Activated CD4-positive, CD25-positive, alpha-beta regulatory T cell (primary cell): ENCODE data around the gene PDZD7.

Experiments
- DNase-seq, 4 experiments: peaks; one replicate each; lab custom pipeline; 2025; lab: John Stamatoyannopoulos, UW

PDZD7 gene

GRCh38 chr10:101001659-101002035, 29.3 kb downstream of the PDZD7 start:
- DNase-seq, result no peak

DNA sequence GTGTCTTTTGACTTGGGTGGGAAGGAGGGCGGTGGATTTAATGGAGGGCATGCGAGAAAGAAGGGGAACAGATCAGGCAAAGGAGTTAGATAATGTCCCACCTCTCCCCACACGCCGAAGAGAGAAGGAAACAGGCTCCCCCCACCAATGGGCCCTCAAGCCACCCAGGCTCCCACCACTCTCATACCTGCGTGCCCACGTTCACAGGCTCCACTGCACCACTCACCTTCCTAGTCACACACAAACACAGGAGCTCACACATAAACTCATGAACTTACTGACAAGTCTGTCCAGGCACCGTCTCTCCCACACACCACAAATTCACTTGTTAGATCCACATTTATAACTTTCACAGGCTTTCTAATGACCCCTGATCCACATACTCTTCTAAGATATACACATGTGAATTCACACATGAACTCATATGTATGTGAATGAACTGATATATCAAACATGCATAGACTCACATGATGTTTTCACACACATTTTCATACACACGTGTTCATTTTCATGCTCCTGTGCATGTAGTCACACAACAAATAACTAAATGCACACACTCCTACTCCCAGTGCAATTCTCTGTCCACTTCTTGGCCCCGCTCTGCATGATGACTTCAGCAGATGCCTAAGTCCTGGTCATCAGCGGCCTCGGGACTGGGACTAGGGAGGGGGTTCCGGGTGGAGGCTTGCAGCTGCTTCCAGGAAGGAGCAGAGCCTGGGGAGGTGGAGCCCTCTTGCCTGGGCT, 29.8 kb downstream of the PDZD7 start:
- DNase-seq, result no peak

DNA sequence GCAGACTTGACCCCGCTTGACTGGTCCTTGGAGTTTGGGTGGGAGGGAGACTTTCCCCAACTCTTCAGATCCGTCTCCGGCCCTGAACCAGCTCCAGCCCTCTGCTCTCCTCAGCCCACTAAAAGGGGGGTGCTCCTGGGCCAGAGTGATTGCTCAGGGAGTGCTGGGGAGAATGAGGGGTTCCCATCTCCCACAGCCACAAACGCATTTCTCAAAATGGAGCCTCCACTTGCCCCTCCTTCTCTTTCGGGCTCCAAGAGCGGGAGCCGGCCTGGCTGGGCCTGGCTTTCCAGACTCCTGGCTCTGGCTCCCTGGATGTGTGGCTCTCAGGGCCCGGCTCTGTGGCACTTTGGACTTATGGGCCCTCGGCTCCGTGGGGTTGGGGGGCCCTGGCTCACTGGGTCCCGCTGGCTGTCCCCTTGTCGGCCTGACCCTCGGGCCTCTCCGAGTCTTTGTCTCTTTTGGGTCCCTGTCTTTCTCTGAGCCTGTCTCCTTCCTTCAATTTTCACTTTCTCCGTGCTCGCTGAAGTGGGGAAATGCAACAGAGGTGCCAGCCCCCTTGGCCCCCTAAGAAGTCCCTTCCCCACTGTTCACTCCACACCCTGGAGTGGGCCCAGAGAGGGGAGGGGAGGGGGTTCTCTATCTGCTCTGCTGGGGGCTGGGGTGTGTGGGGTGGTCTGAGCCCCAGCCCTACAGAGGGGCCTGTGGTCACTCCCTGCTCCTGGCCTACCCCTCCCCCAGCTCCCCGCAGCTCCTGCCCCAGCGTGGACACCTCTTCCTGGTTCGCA, 30.6 kb downstream of the PDZD7 start:
- no peak for DNase-seq

GRCh38 chr10:100999742-101000126, 31.2 kb downstream of the PDZD7 start, which contains the start of gene LZTS2:
LZTS2 (plus strand) TSS chr10:100999808; CDS start chr10:101002539, 2,731 bp downstream.
- DNase-seq, result no peak

DNA sequence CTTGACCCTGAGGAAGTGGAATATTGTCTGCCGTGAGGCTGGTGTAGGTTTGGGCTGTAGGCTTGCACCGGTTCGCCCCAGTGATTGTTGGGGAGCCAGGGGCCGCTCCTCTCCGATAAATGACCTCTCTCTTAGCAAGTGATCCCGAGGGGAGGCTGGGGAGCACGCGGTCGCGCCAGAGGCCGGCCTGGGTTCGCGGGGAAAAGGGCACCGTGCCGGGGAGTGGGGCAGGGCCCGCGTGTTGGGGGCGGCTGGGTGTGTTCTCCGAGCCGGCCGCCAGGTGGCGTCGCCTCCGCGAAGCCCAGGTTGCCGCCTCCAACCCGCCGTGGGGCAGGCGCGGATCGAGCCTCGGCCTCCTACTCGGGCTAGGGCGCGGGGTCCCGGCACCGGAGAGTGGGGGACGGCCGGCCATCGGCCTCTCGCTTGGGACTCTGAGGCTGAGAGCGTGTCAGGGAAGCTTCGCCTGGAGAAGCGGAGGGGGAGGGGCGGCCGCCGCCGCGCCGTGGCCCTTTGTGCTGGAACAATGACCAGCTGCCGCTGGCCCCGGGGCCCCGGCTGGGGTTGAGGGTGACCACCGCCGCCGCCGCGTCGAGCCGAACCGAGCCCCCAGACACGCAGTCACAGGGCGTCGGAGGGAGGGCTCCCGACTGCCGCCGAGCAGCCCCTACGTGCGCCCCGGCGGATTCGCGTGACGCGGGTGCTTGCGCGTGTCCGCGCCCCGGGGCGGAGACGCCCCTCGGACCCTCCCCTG, 31.8 kb downstream of the PDZD7 start:
- peak; percentile 55 to 70 (median 63) for DNase-seq

DNA sequence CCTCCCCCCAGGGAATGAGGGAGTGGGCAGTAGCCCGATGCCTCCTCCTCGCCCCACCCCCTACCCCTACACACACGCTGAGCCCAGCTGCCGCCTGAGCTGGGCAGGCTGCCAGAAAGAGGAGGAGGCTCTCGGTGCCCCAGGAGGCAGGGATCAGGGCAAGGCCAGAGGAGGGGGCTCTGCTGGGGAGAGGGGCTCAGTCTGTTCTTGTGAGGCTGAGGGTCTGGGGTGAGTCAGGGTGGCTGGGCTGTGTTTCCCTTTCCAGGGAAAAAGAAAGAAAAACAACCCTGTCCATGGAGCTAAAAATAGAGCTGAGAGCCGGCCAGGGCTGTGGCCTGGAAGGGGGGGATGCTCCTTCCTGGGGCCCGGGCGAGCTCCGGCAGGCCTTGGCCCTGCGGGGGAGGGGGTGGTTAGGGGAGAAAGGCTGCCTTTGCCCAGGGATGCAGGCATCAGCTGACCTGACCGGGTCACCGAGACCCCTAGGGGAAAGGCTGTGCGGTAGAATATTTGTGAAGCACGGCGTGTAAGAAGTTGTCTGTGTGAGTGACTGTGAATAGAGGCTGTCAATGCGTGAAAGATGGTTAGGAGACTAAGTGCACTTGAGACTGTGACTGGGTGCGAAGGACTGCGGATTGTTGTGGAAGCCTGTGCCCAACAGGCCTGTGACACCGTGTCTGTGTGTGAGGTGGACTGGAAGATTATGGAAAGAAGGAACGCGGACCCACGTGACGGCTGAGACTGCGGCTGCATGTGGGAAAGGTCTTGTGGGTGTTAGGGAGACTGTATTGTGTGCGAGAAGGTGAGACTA, 32.5 kb downstream of the PDZD7 start:
- DNase-seq, result peak; percentile 23 to 53 (median 46)

GRCh38 chr10:100997360-100998182, 33.4 kb downstream of the PDZD7 start:
- DNase-seq, result peak; percentile 50 to 65 (median 55)

- DNase-seq, result peak in 1 of 4 experiments; percentile 38
Observed at GRCh38 chr10:100996678-100997359, 34.1 kb downstream of the PDZD7 start.

DNA sequence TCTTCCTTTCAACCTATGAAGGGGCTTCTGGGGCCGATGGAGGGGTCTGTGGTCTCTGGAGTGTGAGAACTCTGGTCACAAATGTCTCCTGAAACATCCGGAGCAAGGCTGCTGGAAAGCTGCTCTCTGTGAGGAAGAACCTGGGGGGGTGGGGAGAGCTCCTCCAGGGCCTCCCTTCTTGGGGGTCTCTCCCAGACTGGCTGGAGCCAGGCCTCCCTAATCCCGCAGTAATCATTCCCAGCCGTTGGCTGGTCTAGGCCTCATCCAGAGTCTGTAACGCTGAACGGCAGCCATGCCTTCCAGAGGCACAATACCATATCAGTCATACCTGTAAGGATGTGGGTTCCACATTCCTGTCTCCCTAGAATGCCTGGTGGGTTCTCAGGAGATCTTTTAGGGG, 35.7 kb downstream of the PDZD7 start:
- DNase-seq, result no peak

DNA sequence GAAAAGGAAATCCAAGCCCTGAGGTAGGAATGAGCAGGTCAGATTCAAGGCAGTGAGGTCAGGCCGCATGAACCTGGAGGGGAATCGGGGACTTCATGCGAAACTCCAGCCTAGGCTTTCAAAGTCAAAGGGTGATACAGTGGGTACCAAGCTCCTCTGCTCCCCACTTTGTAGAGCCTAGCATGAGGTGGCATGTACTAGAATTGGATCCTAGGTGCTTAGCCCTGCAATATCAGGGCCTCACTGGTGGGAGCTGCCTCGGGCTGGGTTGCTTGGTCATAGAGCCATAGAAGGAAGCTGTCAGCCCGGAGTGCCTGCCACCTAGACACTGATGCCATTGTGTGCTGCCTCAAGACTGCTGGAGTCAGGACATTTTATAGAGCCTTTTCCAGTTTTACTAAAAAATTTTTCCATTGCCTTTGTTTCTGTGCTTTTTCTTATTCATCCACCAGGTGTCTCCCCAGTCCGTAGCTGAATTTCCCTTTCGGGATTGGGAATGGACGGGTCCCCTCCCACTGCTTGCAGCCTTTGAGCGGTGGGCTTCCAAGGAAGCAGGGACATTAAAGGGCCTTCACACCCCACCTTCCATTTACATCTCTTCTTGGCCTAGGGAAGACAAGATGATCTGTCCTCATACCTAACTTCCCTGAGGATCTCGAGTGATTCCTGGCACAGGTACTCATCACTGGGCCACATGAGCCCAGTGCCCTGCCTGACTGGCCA, 36.8 kb downstream of the PDZD7 start:
- DNase-seq, result no peak

DNA sequence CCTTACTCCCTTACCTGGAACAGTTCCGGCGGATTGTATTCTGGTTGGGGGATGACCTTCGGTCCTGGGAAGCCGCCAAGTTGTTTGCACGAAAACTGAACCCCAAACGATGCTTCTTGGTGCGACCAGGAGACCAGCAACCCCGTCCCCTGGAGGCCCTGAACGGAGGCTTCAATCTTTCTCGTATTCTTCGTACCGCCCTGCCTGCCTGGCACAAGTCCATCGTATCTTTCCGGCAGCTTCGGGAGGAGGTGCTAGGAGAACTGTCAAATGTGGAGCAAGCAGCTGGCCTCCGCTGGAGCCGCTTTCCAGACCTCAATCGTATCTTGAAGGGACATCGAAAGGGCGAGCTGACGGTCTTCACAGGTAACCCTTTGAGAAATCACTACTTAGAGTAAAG, 41.8 kb downstream of the PDZD7 start:
- DNase-seq, result no peak

- no peak for DNase-seq
Observed at GRCh38 chr10:100988166-100988565, 42.8 kb downstream of the PDZD7 start.

DNA sequence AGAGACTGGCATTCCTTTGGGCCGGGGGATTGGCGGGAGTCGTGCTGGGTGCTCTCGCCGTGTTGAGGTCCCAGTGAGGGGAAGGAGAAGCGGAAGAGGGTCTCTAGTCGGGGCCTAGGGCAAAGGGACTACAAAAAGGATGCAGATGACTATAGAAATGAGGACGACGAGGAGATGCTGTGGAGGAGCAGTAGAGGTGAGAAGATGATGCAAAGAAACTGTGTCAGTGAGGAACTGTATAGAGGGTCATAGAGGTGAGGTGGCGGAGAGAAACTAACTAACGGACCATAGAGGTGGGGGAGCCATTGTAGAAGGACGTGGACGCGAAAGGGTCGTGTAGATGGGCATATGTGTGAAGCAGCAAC, 43.3 kb downstream of the PDZD7 start:
- no peak for DNase-seq

DNA sequence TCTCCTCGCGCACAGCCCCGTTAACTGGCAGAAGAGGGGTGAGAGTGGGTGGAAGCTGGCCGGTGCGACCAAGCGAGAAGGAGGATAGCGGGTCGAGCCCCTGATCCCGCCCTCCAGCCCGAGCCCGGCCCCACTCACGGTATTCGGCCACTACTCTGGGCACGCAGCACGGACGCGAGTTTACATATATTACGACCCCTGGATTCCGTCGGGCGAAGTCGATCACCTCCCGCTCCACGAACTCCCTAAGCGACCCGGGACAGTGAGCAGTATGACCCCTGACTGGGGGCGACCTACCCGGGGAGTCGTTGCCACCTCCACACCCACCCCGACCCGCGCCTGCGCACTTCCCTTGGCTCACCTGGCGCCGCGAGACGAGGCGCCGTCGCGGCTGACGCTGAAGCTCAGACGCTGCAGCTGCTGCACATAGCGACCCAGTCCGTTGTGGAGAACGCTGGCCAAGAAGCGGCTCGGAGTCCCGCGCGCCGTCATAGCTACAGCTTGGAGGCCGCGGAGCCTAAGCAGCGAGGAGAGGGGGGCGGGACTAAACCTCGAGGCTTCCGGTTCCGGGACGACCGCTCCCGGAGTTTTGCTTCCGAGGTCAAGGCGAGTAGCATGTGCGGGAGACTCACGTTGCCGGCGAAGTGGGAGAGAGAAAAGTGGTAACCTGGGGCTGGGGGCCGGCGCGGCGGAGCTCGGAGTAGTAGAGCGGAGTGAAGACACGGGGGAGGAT, 43.8 kb downstream of the PDZD7 start, which contains the start of the genes MRPL43 and TWNK:
Gene MRPL43, minus strand, starts transcription at position 546 of the 733 bp plus-strand sequence. Its CDS starts 54 bp downstream, at position 492.
Gene TWNK, plus strand, starts transcription at position 592 of the 733 bp plus-strand sequence. CDS start 668 bp downstream, outside the sequence.
- peak; percentile 74 to 80 (median 77) for DNase-seq

DNA sequence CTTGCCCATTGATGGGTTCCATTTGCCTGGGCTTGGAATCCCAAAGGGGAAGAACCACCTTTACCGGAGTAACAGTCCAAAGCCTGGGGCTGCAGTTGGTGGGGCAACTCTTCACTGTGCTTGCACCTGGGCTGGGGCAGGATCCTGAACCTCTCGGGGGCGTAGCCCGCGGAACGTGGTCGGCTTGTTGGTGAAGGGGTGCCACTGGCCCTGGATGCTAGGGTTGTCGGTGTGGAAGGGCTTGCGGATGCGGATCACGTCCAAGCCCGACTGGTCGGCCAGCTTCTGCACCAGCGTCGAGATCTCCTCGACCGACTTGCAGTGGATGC, 44.3 kb downstream of the PDZD7 start:
- DNase-seq, result no peak

DNA sequence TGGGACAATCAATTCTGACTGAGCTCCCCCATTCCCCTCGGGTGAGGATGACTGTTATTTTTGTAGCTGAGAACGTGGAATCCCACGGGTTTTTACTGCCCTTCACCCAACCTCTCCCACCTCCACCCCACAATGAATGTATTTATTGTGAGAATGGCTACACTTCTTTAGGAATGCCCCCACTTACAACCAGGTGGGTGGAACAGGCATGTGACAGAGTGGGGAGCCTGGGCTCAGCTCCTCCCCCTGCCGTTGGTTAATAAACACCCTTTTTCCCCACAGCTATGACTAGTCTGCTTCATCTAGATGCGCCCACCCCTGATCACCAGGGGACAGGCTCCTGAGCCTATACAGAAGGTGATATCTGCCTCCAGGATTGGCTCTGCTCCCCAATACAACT, 45.6 kb downstream of the PDZD7 start:
- DNase-seq, result no peak

DNA sequence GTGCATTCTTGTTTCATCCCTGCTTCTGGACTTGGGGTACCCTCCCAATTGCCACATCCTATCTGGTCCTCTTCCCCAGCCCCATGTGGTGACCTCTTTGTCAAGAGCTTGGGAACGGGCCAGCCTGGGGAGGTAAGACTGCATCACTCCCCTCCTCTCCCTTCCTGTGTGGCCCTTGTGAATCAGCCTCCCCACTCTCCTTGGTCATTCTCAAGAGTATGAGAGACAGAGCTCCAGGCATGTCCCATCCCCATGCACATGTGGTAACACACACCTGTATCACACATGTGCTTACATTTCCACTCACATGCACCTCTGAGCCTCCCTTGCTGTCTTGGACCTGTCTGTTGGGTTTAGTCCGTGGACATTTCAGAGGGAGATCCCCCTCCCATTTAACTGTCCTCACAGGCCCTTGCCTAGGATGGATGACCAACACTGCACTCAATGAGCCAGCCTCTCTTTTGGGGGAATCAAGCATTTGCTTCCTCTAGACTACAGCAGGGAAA, 46.2 kb downstream of the PDZD7 start:
- no peak for DNase-seq

- DNase-seq, result no peak
Observed at GRCh38 chr10:100983868-100984671, 46.9 kb downstream of the PDZD7 start.
